Stimulated activated CD8-positive, alpha-beta memory T cell treated with anti-CD3 and anti-CD28 coated beads, Interleukin-15, amount 100 ng/mL, for 48 hours (primary cell): Measurements from ENCODE around the gene MARCHF5.
"Not testable (repeated sequence)": the region's sequence is repeated elsewhere in the genome, so short reads cannot be mapped to it uniquely, and the experiment has no call there.

Source experiments
- DNase-seq, 2 donors: peaks; one replicate each; pipeline ENCODE4 v3.0.0-alpha.2; 2020; ENCODE audit warnings: low read depth in 2 of 2

The MARCHF5 gene

GRCh38 chr10:92304061-92304460 lies 13.1 kb downstream of the MARCHF5 start:
- DNase-seq, result no peak

GRCh38 chr10:92305133-92306072 lies 14.4 kb downstream of the MARCHF5 start:
- DNase-seq, result no peak

GRCh38 chr10:92309272-92309671 lies 18.3 kb downstream of the MARCHF5 start:
- no peak for DNase-seq

GRCh38 chr10:92313750-92314149 lies 22.8 kb downstream of the MARCHF5 start:
- DNase-seq, result no peak

- DNase-seq, result no peak
Measured at GRCh38 chr10:92316610-92317009, 25.6 kb downstream of the MARCHF5 start.

- DNase-seq, result no peak
Measured at GRCh38 chr10:92323079-92323478, 32.1 kb downstream of the MARCHF5 start.

GRCh38 chr10:92327445-92328433 lies 36.8 kb downstream of the MARCHF5 start:
- DNase-seq, result no peak

- DNase-seq, result no peak
Measured at GRCh38 chr10:92328993-92329392, 38.0 kb downstream of the MARCHF5 start.

- not testable (repeated sequence) for DNase-seq
Measured at GRCh38 chr10:92329927-92330326, 39.0 kb downstream of the MARCHF5 start.

- no peak for DNase-seq
Measured at GRCh38 chr10:92342796-92343195, 51.8 kb downstream of the MARCHF5 start.

GRCh38 chr10:92345575-92345974 lies 54.6 kb downstream of the MARCHF5 start:
- DNase-seq, result not testable (repeated sequence)

GRCh38 chr10:92347035-92347676 lies 56.2 kb downstream of the MARCHF5 start:
- DNase-seq, result not testable (repeated sequence)

GRCh38 chr10:92350411-92350810 lies 59.4 kb downstream of the MARCHF5 start:
- DNase-seq, result no peak

- DNase-seq, result no peak
Measured at GRCh38 chr10:92354587-92354986, 63.6 kb downstream of the MARCHF5 start.

GRCh38 chr10:92356041-92356440 lies 65.1 kb downstream of the MARCHF5 start:
- no peak for DNase-seq

- no peak for DNase-seq
Measured at GRCh38 chr10:92363498-92363897, 72.5 kb downstream of the MARCHF5 start.

- DNase-seq, result no peak
Measured at GRCh38 chr10:92366412-92367021, 75.5 kb downstream of the MARCHF5 start.

- no peak for DNase-seq
Measured at GRCh38 chr10:92377962-92378361, 87.0 kb downstream of the MARCHF5 start.

- DNase-seq, result no peak
Measured at GRCh38 chr10:92381543-92381954, 90.6 kb downstream of the MARCHF5 start.

- no peak for DNase-seq
Measured at GRCh38 chr10:92382631-92383030, 91.7 kb downstream of the MARCHF5 start.

- DNase-seq, result no peak
Measured at GRCh38 chr10:92384741-92385140, 93.8 kb downstream of the MARCHF5 start.
